ENCODE results near the gene CFB.

DNA sequence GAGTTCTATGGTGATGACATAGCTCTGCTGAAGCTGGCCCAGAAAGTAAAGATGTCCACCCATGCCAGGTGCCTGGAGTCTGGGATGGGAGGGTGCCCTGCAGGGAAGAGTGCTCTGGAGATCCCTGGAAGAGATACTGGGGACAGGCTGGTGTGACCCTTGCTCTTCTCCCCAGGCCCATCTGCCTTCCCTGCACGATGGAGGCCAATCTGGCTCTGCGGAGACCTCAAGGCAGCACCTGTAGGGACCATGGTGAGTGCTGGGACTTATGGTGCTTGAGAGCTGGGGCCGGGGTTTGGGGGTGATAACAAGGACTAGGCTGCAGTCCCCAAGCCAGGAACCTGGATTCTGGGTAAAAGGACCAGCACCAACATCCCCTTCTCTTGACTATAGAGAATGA lies 2.2 kb upstream of the CFB start:
- TF ChIP-seq, protein P1, sequence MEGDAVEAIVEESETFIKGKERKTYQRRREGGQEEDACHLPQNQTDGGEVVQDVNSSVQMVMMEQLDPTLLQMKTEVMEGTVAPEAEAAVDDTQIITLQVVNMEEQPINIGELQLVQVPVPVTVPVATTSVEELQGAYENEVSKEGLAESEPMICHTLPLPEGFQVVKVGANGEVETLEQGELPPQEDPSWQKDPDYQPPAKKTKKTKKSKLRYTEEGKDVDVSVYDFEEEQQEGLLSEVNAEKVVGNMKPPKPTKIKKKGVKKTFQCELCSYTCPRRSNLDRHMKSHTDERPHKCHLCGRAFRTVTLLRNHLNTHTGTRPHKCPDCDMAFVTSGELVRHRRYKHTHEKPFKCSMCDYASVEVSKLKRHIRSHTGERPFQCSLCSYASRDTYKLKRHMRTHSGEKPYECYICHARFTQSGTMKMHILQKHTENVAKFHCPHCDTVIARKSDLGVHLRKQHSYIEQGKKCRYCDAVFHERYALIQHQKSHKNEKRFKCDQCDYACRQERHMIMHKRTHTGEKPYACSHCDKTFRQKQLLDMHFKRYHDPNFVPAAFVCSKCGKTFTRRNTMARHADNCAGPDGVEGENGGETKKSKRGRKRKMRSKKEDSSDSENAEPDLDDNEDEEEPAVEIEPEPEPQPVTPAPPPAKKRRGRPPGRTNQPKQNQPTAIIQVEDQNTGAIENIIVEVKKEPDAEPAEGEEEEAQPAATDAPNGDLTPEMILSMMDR (IDR thresholded peaks at IDR 0.05; ENCODE audit: insufficient read depth, low read depth, low read length): no peak
- no peak for TF ChIP-seq EZH2 (IDR thresholded peaks at IDR 0.05; ENCODE audit: insufficient read depth, low read length)
